Mesothelial cell of epicardium (in vitro differentiated cells): ENCODE results near the gene TFAP2E. TPM values are rescaled to one million over a fixed set of nuclear protein-coding genes. Genes with fewer than 3 reads are reported as not detected.

Experiments used
- DNase-seq, 2 experiments: peaks; one replicate each; pipeline ENCODE4 v3.0.0; 2021; ENCODE audit warnings: low spot score in 2 of 2; ENCODE audit not compliant: unreplicated experiment in 2 of 2
- H3K27ac Mint-ChIP-seq: 2 replicates; pipeline ENCODE4 v1.8.0; 2021; ENCODE audit warnings: mixed read lengths
- H3K27me3 Mint-ChIP-seq: 2 replicates; pipeline ENCODE4 v1.8.0; 2021; ENCODE audit warnings: low read depth, mixed read lengths
- H3K36me3 Mint-ChIP-seq: 2 replicates; pipeline ENCODE4 v1.8.0; 2021; ENCODE audit warnings: mixed read lengths
- H3K4me1 Mint-ChIP-seq: 2 replicates; pipeline ENCODE4 v1.8.0; 2021; ENCODE audit warnings: mixed read lengths
- H3K4me3 Mint-ChIP-seq: 2 replicates; pipeline ENCODE4 v1.8.0; 2021; ENCODE audit warnings: mild to moderate bottlenecking, moderate library complexity, mixed read lengths
- H3K9me3 Mint-ChIP-seq: 2 replicates; pipeline ENCODE4 v1.8.0; 2021; ENCODE audit warnings: mixed read lengths
- total RNA-seq: library from RNA; stranded (reverse); gene quantifications from 3 replicates; pipeline ENCODE4 v1.2.1, GENCODE V29; 2021
- TF ChIP-seq, protein P1 (sequence below): fragments of 200-600 bp; sonication (generic); IDR thresholded peaks from one replicate; pipeline ENCODE4 v1.5.0; 2021; ENCODE audit warnings: antibody characterized with exemption; ENCODE audit not compliant: unreplicated experiment

The TFAP2E gene
- total RNA-seq, 1 donor from 2014 or later, result 2.9 TPM

DNA sequence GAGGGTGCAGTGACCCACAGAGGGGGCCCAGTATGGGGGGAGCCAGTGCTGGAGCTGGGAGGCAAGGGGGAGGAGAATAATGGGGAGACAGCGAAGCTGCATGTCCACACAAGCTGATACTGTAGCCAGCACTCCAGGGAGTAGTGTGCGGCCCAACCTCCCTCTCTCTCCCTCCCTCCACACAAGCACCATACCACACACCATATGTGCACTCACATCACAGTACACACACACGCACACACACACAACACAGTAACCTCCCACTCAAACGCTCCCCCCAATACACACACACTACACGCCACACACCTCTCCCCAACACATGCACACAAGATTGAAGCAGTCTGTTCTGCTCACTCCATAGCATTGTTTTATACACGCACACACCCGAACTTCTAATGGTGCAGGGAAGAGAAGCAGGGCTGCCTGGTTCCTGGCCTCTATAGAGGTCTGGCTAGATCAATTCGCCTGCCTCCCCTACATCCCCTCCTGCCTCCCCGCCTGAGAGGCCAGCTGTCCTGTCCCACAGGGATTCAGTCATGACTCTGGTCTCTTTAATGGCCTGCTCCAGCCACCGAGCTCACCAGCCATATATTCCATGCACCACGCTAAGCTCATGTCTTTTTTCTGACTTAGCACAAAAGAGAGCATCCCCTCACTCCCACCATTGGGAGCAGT is 11.7 kb upstream of the TFAP2E start:
- Mint-ChIP-seq H3K9me3 (no peaks in the 10 kb centered on the region), H3K27ac (no peak overlapping the region), H3K4me1 (peaks cover 11% of the 10 kb centered on the region)

DNA sequence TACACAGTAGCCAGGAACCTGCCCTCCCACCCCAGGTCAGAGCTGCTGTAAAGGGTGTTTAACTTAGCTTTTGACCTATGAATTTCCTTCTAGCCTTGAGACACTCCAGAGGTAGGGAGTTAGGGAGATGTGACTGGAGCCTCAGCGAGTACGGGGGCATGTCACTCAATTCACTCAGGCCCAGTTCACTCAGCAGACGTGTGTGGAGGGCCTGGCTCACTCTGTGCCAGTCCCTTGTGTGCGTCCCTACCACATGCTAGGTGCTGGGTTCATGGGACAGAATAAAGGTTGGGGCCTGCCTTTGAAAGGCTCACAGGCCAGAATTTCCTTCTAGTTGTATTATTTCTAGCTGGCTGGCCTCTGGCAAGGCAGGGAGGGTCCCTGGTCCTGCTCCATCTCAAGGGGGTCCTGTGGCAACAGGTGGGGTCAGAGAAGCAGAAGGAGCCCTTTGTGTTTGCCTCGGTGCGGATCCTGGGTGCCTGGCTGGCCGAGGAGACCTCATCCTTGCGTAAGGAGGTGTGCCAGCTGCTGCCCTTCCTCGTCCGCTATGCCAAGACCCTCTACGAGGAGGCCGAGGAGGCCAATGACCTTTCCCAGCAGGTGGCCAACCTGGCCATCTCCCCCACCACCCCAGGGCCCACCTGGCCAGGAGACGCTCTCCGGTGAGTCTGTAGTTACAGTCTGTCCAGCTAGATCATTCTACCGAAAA is 11.0 kb upstream of the TFAP2E start:
- DNase-seq, result no peak
- Mint-ChIP-seq H3K27ac (no peak overlapping the region), H3K27me3 (no peaks in the 10 kb centered on the region), H3K36me3 (peaks cover 2% of the 10 kb centered on the region), H3K4me3 (no peak overlapping the region), H3K9me3 (no peaks in the 10 kb centered on the region), H3K4me1 (peaks cover 7% of the 10 kb centered on the region)
- TF ChIP-seq, protein P1, sequence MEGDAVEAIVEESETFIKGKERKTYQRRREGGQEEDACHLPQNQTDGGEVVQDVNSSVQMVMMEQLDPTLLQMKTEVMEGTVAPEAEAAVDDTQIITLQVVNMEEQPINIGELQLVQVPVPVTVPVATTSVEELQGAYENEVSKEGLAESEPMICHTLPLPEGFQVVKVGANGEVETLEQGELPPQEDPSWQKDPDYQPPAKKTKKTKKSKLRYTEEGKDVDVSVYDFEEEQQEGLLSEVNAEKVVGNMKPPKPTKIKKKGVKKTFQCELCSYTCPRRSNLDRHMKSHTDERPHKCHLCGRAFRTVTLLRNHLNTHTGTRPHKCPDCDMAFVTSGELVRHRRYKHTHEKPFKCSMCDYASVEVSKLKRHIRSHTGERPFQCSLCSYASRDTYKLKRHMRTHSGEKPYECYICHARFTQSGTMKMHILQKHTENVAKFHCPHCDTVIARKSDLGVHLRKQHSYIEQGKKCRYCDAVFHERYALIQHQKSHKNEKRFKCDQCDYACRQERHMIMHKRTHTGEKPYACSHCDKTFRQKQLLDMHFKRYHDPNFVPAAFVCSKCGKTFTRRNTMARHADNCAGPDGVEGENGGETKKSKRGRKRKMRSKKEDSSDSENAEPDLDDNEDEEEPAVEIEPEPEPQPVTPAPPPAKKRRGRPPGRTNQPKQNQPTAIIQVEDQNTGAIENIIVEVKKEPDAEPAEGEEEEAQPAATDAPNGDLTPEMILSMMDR, result no peak

More for the DNA sequence above, 11.7 kb upstream of the TFAP2E start:
- Mint-ChIP-seq H3K4me3 (no peak overlapping the region), H3K27me3 (no peaks in the 10 kb centered on the region), H3K36me3 (peaks cover 2% of the 10 kb centered on the region)
- no peak for DNase-seq
- TF ChIP-seq, protein P1, result no peak

DNA sequence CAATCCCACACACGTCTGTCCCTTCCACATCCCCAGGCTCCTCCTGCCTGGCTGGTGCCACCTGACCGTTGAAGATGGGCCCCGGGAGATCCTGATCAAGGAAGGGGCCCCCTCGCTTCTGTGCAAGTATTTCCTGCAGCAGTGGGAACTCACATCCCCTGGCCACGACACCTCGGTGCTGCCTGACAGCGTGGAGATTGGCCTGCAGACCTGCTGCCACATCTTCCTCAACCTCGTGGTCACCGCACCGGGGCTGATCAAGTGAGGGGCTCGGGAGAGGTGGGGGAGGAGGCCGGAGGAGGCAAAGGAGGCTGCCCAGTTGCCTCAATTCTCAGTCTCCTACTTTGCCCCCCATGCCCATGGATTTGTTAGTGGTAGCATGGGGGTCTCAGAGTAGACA is 9.9 kb upstream of the TFAP2E start:
- Mint-ChIP-seq H3K36me3 (peaks cover 2% of the 10 kb centered on the region), H3K27me3 (no peaks in the 10 kb centered on the region), H3K27ac (no peak overlapping the region), H3K4me3 (no peak overlapping the region), H3K4me1 (peaks cover 7% of the 10 kb centered on the region), H3K9me3 (no peaks in the 10 kb centered on the region)
- no peak for DNase-seq
- TF ChIP-seq, protein P1, result no peak

DNA sequence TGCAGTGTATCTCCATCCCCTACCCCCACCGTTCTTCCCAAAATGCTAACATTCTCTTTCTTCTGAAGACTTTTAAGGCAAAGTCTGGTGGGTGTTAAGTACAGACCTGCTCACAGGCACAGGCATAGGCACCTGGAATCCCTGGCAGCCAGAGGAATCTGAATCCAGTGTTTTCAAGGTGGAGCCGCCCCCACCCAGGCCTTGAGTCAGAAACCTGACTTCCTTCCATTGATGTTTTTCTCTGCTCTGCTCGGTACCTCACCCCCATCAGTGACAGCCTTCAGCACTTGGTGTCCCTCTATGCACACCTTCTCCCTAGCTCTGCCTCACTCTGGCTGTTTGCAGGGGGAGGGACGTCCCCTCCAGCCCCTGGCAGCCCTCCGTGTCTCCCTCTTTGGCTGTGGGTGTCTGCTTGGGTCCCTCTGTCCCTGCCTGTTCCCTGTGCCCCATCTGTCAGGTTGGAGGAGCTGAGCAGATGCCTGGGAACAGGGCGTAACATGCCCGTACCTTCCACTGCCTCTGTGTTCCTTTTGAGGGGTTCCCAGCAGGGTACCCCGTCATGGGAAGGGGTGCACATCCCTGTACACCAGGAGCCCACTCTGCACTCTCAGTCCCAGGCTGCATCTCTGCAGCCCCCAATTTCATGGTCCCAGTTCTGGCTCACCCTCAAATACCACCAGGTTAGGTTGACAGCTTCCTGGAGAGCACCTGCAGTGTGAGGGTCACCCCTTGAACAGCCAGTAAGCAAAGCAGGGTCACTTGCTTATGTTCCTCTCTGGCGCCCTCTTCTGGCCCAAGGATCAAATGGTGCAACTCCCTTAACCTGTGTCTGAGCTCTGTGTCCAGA is 8.9 kb upstream of the TFAP2E start:
- no peaks in the 10 kb centered on the region for H3K27me3 Mint-ChIP-seq
- TF ChIP-seq, protein P1, result peak; percentile 72
- H3K9me3 Mint-ChIP-seq, result no peaks in the 10 kb centered on the region
- peak in 1 of 2 experiments; percentile 76 for DNase-seq
- peaks cover 3% of the 10 kb centered on the region for H3K4me1 Mint-ChIP-seq
- H3K4me3 Mint-ChIP-seq, result no peak overlapping the region
- no peak overlapping the region for H3K27ac Mint-ChIP-seq
- H3K36me3 Mint-ChIP-seq, result peaks cover 2% of the 10 kb centered on the region

DNA sequence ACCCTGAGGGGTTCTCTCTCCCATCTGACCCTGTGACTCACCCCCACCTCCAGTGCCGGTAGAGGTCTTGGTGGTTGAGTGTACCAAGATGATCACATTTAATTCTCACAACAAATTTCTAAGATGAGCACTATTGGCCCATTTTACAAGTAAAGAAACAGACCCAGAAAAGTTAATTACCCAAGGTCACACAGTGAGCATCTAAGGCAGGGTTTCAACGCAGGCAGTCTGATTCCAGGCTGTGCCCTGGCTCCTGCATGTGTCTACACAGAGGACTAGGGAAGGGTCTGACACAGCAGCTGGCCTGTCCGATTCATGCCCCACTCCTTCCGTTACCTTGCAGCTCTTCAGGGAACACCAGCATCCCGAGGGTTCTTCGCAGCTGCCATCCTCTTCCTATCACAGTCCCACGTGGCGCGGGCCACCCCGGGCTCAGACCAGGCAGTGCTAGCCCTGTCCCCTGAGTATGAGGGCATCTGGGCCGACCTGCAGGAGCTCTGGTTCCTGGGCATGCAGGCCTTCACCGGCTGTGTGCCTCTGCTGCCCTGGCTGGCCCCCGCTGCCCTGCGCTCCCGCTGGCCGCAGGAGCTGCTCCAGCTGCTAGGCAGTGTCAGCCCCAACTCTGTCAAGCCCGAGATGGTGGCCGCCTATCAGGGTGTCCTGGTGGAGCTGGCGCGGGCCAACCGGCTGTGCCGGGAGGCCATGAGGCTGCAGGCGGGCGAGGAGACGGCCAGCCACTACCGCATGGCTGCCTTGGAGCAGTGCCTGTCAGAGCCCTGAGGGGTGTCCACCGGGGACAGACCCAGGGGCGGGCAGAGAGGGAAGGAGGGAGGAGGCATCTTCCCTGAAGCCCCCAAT is 8.0 kb upstream of the TFAP2E start:
- TF ChIP-seq, protein P1, result peak; percentile 2
- Mint-ChIP-seq H3K36me3 (peaks cover 2% of the 10 kb centered on the region), H3K4me3 (no peak overlapping the region), H3K27ac (no peak overlapping the region), H3K9me3 (no peaks in the 10 kb centered on the region), H3K4me1 (peaks cover 3% of the 10 kb centered on the region), H3K27me3 (peaks cover under 1% of the 10 kb centered on the region)
- DNase-seq, result no peak
